GM21825 (cell line): ENCODE results near the gene CGRRF1.
A peak's percentile ranks its signal among the peaks of the same experiment; 100 is the strongest.

Source experiments
- ATAC-seq: cut with Tn5 transposase; IDR thresholded peaks from one replicate; pipeline ENCODE4 v1.9.1; 2021; ENCODE audit warnings: mild to moderate bottlenecking, moderate library complexity; ENCODE audit not compliant: unreplicated experiment

CGRRF1 gene

DNA sequence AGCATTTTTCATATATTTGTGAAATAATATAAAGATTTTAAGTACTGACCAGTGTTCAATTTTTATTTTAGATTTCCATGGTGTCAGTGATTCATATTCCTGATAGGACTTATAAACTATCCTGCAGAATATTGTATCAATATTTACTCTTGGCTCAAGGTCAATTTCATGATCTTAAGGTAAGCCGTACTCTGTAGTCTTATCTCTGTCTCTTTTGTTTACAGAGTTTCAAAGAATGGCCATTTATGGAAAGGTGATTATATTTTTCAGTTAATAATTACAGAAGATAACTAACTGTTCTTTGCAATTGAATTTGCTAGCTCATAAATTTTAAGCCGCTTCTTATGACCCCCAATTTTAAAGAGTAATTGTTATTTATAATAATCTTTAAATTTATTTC lies 27.9 kb downstream of the CGRRF1 start:
- no peak for ATAC-seq

GRCh38 chr14:54538055-54538454 lies 28.3 kb downstream of the CGRRF1 start:
- no peak for ATAC-seq

DNA sequence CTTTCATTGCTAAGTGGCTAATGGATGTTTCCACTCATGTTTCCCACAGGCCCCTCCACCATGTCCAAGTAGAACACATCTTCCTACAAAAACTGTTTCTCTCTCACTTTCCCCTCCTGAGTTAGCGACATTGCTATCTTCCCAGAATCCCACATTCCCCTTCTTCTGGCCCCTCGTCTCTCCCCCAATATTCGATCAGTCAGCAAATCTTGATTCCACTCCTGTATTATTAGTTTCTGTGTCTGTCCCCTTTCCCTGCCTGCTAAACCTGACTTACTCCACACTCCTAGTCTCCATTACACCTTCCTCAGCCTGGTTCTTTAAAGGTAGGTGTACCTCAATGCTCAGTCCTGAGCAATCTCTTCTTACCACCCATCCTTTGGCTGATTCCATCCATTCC lies 37.9 kb downstream of the CGRRF1 start:
- no peak for ATAC-seq

- no peak for ATAC-seq
These were observed 38.8 kb downstream of the CGRRF1 start for GRCh38 chr14:54548491-54548890.

DNA sequence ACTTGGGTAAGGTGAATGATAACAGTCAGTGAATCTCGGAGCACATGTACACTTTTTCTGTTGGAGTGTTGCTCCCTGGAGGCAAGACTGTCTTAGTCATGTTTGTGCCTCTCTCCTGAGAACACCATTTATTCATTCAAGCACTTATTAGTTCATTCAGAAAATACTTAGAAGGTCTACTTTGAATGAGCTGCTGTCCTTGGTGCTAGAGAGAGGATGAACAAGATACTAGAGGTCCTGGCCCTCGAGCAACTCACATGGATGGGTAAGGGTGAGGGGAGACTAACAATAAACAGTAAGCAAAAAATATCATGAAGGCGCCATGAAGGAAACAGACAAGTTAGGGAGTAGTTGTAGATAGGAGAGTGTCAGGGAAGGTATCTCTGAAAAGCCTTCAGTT lies 40.2 kb downstream of the CGRRF1 start:
- ATAC-seq: no peak

GRCh38 chr14:54550514-54550913 lies 40.8 kb downstream of the CGRRF1 start:
- no peak for ATAC-seq

- ATAC-seq: no peak
These were observed 44.7 kb downstream of the CGRRF1 start for GRCh38 chr14:54554401-54554800.

DNA sequence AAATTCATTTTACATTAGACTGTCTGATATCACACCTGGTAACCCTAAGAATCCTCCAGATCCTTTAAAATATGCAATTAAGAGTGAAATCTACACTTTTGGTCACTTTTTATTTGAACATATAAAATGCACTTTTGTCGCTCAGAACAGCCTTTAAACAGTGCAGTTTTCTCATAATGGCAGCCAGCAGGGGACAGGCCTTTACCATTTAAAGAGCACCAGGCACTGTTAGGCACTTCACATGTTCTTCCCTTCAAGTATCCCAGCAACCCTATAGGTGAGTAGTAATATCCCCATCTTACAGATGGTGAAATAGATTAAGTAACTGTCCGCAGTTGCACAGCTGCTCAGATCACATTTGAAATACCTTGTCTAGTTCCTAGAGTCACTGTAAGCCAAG lies 45.9 kb downstream of the CGRRF1 start:
- ATAC-seq: no peak

DNA sequence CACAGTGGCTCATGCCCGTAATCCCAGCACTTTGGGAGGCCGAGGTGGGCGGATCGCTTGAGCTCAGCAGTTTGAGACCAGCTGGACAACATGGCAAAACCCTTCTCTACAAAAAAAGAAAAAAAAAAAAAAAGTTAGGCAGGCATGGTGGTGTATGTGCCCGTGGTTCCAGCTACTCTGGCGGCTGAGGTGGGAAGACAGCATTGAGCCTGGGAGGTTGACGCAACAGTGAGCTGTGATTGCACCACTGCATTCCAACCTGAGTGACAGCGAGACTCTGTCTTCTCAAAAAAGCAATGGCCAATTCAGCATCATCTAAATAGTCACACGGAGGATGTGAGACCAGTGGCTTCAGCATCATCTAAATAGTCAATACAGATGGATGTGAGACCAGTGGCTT lies 46.8 kb downstream of the CGRRF1 start:
- no peak for ATAC-seq

DNA sequence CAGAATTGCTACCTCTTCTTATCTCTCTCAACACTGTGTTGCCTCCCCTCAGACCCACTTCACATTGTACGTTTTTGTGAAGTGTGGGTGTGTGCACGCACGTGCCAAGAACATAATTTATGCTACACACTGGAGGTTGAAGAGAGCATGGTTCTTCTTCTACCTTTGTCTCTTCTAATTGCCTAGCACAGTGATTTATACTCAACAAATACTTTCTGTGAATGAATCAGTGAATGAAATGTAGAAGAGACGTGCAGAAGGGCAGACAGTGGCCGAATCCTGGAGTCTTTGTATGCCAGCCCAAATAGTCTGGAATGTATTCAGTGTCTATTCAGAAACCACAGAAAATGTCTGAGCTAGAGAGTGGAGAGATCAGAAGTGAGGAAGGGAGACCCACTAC lies 52.6 kb downstream of the CGRRF1 start:
- ATAC-seq: no peak

- ATAC-seq: no peak
These were observed 54.6 kb downstream of the CGRRF1 start for GRCh38 chr14:54564071-54564867.

GRCh38 chr14:54564868-54565784 lies 55.4 kb downstream of the CGRRF1 start:
- ATAC-seq: peak; percentile 38

DNA sequence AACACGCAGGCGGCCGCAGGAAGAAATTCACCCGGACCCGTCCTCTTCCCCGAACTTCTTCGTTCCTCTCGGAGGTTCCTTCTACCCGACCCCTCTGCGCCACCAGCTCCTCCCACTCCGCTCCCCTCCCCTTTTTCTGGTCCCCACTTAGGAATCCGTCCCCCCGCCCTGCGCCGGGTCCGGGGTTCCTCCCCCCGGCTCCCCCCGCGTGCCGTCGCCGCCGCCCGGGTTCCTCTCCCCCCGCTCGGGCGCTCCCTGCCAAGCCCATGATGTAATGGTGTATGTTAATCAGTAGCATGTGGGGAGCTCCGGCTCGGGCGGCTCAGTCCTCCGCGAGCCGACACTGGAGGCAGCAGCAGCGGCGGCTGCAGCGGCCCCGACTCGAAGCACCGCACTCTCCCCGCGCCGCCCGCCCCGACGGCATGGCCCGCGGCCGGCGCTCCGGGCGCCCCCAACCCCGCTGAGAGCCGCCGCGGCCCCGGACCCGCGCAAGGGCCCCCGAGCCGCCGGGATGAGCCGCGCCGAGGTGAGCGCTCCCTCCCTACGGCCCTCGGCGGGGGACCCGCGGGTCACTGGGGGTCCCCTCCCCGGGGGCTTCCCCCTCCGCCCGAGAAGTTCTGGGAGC lies 56.2 kb downstream of the CGRRF1 start:
- peak; percentile 47 for ATAC-seq

- ATAC-seq: peak; percentile 31
These were observed 56.9 kb downstream of the CGRRF1 start, which contains the start of gene SAMD4A for GRCh38 chr14:54566410-54567223. TSS of gene SAMD4A (plus strand) at chr14:54567128. CDS start at chr14:54567917, 789 bp downstream.

DNA sequence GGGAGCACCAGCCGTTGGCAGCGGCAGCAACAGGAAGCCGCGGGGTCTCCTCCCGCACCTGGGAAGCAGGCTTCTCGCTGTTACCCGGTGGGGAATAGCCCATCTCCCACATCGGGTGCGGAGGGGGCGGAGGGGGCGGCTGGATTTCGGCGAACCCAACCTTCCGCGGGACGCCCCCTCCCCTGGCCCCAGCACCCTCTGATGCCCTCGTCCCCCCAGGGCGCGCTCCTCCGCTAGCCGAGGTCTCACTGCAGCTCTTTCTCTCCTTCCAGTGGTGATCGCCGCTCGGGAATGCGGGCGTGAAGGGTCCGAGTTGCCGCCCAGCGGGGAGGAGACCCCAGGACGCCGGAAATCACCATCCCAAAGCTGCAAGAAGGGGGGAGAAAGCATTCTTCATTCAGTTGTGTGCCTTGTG lies 57.5 kb downstream of the CGRRF1 start:
- ATAC-seq: no peak

GRCh38 chr14:54567639-54568561 lies 58.2 kb downstream of the CGRRF1 start:
- no peak for ATAC-seq

DNA sequence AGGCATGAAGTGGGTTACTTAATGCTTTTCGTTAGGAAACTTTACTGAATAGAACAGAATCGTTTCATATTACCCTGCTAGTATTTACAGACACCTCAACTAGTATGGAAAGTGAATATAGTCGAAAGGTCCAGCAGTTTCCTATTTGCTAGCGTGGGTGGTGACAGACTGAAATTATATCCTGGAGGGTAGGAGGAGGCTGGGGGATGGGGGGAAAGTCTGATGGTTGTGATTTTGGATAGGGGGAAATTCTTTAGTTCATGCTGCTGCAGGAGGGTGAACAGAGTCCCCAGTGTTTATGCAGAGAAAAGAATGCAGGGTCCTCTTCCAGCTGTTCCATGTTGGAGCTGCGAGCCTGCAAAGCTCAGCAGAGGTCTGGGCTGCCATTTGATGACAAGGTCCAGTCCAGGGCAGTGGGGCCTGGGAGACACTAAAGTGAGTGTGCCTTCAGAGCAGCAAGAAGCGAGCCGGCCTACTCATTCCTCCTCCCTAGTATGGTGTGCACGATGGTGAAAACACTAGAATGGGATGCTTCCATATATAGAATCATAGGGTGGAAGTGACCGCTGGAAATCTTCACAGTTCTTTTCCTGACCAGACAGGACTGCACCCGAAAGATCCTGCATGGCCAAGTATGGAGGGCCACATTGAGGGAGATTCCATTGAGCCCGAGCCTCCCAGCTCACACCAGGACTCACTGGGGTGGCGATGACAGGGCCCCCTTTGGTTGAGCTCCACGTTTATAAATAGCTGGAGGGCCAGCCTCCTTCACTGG lies 59.3 kb downstream of the CGRRF1 start:
- no peak for ATAC-seq

DNA sequence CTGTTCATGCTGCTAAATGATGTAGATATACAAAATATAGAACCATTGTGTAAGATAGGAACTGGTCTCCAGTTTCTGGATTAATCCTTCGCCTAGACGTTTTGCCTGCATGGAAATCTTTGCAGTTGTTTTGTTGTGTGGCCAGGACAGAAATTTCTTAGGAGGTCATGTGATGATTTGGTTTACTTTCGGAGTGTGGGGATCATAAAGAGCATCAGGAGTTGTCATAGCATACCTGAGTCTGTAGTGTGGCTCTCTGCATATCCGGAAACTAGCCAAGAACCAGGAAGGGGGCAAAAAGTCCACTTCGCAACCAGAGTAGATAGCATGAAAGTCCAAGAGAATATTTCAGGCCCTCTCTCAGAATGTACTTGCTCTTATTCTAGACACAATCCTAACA lies 60.3 kb downstream of the CGRRF1 start:
- ATAC-seq: no peak
